ENCODE measurements around the gene IL17B. TPM values are rescaled to one million over a fixed set of nuclear protein-coding genes. Genes with fewer than 3 reads are reported as not detected.
A peak's percentile ranks its signal among the peaks of the same experiment; 100 is the strongest.

IL17B gene
- total RNA-seq, 1 donor from 2014 or later: not detected

GRCh38 chr5:149383399-149383798, 4.3 kb upstream of the IL17B start:
- Mint-ChIP-seq H3K27me3 (ENCODE audit: low read depth) (no peaks in the 10 kb centered on the region), H3K36me3 (no peaks in the 10 kb centered on the region), H3K27ac (no peak overlapping the region), H3K4me1 (peaks cover 40% of the 10 kb centered on the region), H3K4me3 (no peak overlapping the region), H3K9me3 (no peaks in the 10 kb centered on the region)
- DNase-seq (ENCODE audit: low spot score in 2 of 2, unreplicated experiment in 2 of 2): no peak
- no peak for TF ChIP-seq CTCF (IDR thresholded peaks at IDR 0.05; ENCODE audit: unreplicated experiment)

- Mint-ChIP-seq H3K4me1 (peaks cover 42% of the 10 kb centered on the region), H3K36me3 (no peaks in the 10 kb centered on the region)
- TF ChIP-seq CTCF (IDR thresholded peaks at IDR 0.05; ENCODE audit: unreplicated experiment): no peak
These were observed 3.6 kb upstream of the IL17B start for GRCh38 chr5:149382517-149383220.

GRCh38 chr5:149381986-149382338, 2.9 kb upstream of the IL17B start:
- H3K27ac Mint-ChIP-seq: peak overlapping the region; percentile 59
- H3K27me3 Mint-ChIP-seq (ENCODE audit: low read depth): no peaks in the 10 kb centered on the region
- no peaks in the 10 kb centered on the region for H3K36me3 Mint-ChIP-seq
- H3K9me3 Mint-ChIP-seq: no peaks in the 10 kb centered on the region
- H3K4me1 Mint-ChIP-seq: peaks cover 37% of the 10 kb centered on the region
- no peak overlapping the region for H3K4me3 Mint-ChIP-seq
- DNase-seq (ENCODE audit: low spot score in 2 of 2, unreplicated experiment in 2 of 2): peak; percentile 69 to 88
- peak; percentile 93 for TF ChIP-seq CTCF (IDR thresholded peaks at IDR 0.05; ENCODE audit: unreplicated experiment)

More at GRCh38 chr5:149382517-149383220, 3.6 kb upstream of the IL17B start:
- Mint-ChIP-seq H3K27me3 (ENCODE audit: low read depth) (no peaks in the 10 kb centered on the region), H3K27ac (no peak overlapping the region), H3K9me3 (no peaks in the 10 kb centered on the region), H3K4me3 (no peak overlapping the region)
- DNase-seq (ENCODE audit: low spot score in 2 of 2, unreplicated experiment in 2 of 2): no peak

- Mint-ChIP-seq H3K4me1 (peaks cover 35% of the 10 kb centered on the region), H3K9me3 (no peaks in the 10 kb centered on the region), H3K27me3 (ENCODE audit: low read depth) (no peaks in the 10 kb centered on the region), H3K4me3 (no peak overlapping the region), H3K27ac (peak overlapping the region; percentile 66), H3K36me3 (no peaks in the 10 kb centered on the region)
- no peak for DNase-seq (ENCODE audit: low spot score in 2 of 2, unreplicated experiment in 2 of 2)
- no peak for TF ChIP-seq CTCF (IDR thresholded peaks at IDR 0.05; ENCODE audit: unreplicated experiment)
These were observed 2.3 kb upstream of the IL17B start for GRCh38 chr5:149381261-149381985.

GRCh38 chr5:149380466-149381121, 1.5 kb upstream of the IL17B start:
- no peaks in the 10 kb centered on the region for H3K27me3 Mint-ChIP-seq (ENCODE audit: low read depth)
- no peak for TF ChIP-seq CTCF (IDR thresholded peaks at IDR 0.05; ENCODE audit: unreplicated experiment)
- no peaks in the 10 kb centered on the region for H3K36me3 Mint-ChIP-seq
- H3K4me1 Mint-ChIP-seq: peaks cover 26% of the 10 kb centered on the region
- no peaks in the 10 kb centered on the region for H3K9me3 Mint-ChIP-seq
- no peak for DNase-seq (ENCODE audit: low spot score in 2 of 2, unreplicated experiment in 2 of 2)
- no peak overlapping the region for H3K4me3 Mint-ChIP-seq
- peak overlapping the region; percentile 67 for H3K27ac Mint-ChIP-seq
